Tibial nerve (tissue), 4 donors: ENCODE results near the gene GSTM2. TPM values are rescaled to one million over a fixed set of nuclear protein-coding genes. Genes with fewer than 3 reads are reported as not detected.
A peak's percentile ranks its signal among the peaks of the same experiment; 100 is the strongest.
"Not testable (repeated sequence)": the region's sequence is repeated elsewhere in the genome, so short reads cannot be mapped to it uniquely, and the experiment has no call there.

Experiments used
- DNase-seq, 2 donors: peaks; one replicate each; pipeline ENCODE4 v3.0.0-alpha.2; 2019; ENCODE audit warnings: low spot score in 2 of 2
- H3K27ac ChIP-seq, 4 donors: fragments of 200-600 bp; sonication (generic) in 3 of 4; one replicate each; pipeline ENCODE4 v1.5.1; 2017 to 2019; ENCODE audit warnings: mild to moderate bottlenecking in 1 of 4
- H3K27me3 ChIP-seq, 2 donors: fragments of 200-600 bp; sonication (generic) in 1 of 2; one replicate each; pipeline versions ENCODE4 v1.5.1 to v1.6.0; 2017 to 2019
- H3K36me3 ChIP-seq, 3 donors: fragments of 200-600 bp; sonication (generic); one replicate each; pipeline ENCODE4 v1.5.1; 2018 to 2019
- H3K4me1 ChIP-seq, 4 donors: fragments of 200-600 bp; sonication (generic) in 3 of 4; one replicate each; pipeline ENCODE4 v1.5.1; 2017 to 2019
- H3K4me3 ChIP-seq, 4 donors: fragments of 200-600 bp; sonication (generic) in 3 of 4; one replicate each; pipeline ENCODE4 v1.5.1; 2017 to 2019; ENCODE audit warnings: mild to moderate bottlenecking in 1 of 4, moderate library complexity in 1 of 4
- H3K9me3 ChIP-seq, 4 donors: fragments of 200-600 bp; sonication (generic) in 3 of 4; one replicate each; pipeline ENCODE4 v1.5.1; 2017 to 2019
- EP300 ChIP-seq, 2 donors: sonication (generic); formaldehyde crosslinking; IDR thresholded peaks; one replicate each; pipeline ENCODE4 v1.6.1; 2017; ENCODE audit warnings: antibody characterized with exemption in 2 of 2, mild to moderate bottlenecking in 1 of 2
- POLR2A ChIP-seq, 2 donors: fragments of 450-650 bp; IDR thresholded peaks; one replicate each; pipeline ENCODE4 v1.6.1; 2017; ENCODE audit warnings: antibody characterized with exemption in 2 of 2, mild to moderate bottlenecking in 2 of 2, moderate library complexity in 2 of 2
- WGBS, 2 donors: methylation state at CpG; one replicate each; pipeline ENCODE4 v1.1.5; 2018; 5-methylcytosine and 5-hydroxymethylcytosine counted together
- total RNA-seq, 4 donors: library from RNA; depleted of rRNA; stranded (reverse); fragments of >200 nt; gene quantifications; one replicate each; pipeline ENCODE4 v1.1.0, GENCODE V29; 2016
- TF ChIP-seq, protein P1 (sequence below), 5 experiments: fragments of 200-600 bp in 3 of 5; fragments of 450-650 bp in 2 of 5; sonication (generic) in 3 of 5; IDR thresholded peaks; one replicate each; pipeline ENCODE4 v1.5.1; 2016 to 2019; ENCODE audit warnings: antibody characterized with exemption in 5 of 5, mild to moderate bottlenecking in 3 of 5, moderate library complexity in 2 of 5

Gene GSTM2
- total RNA-seq, 4 donors from 2014 or later, result 87.1 to 120 (median 103) TPM

GRCh38 chr1:109704173-109704572 is 36.3 kb downstream of the GSTM2 start:
- H3K27me3 ChIP-seq, result no peaks in the 10 kb centered on the region
- H3K4me1 ChIP-seq, result no peaks in the 10 kb centered on the region
- 74 to 81% methylated on average over 8 of the region's 8 CpGs for WGBS, 2 donors
- H3K27ac ChIP-seq, result no peak overlapping the region
- peaks cover 0 to 20% (median 0%) of the 10 kb centered on the region in 4 donors for H3K9me3 ChIP-seq
- H3K36me3 ChIP-seq, result no peaks in the 10 kb centered on the region
- H3K4me3 ChIP-seq, result no peak overlapping the region
- no peak for TF ChIP-seq POLR2A (IDR thresholded peaks at IDR 0.05)
- TF ChIP-seq, protein P1, sequence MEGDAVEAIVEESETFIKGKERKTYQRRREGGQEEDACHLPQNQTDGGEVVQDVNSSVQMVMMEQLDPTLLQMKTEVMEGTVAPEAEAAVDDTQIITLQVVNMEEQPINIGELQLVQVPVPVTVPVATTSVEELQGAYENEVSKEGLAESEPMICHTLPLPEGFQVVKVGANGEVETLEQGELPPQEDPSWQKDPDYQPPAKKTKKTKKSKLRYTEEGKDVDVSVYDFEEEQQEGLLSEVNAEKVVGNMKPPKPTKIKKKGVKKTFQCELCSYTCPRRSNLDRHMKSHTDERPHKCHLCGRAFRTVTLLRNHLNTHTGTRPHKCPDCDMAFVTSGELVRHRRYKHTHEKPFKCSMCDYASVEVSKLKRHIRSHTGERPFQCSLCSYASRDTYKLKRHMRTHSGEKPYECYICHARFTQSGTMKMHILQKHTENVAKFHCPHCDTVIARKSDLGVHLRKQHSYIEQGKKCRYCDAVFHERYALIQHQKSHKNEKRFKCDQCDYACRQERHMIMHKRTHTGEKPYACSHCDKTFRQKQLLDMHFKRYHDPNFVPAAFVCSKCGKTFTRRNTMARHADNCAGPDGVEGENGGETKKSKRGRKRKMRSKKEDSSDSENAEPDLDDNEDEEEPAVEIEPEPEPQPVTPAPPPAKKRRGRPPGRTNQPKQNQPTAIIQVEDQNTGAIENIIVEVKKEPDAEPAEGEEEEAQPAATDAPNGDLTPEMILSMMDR (IDR thresholded peaks at IDR 0.05), result no peak
- no peak for TF ChIP-seq EP300 (IDR thresholded peaks at IDR 0.05)
- DNase-seq, result no peak

DNA sequence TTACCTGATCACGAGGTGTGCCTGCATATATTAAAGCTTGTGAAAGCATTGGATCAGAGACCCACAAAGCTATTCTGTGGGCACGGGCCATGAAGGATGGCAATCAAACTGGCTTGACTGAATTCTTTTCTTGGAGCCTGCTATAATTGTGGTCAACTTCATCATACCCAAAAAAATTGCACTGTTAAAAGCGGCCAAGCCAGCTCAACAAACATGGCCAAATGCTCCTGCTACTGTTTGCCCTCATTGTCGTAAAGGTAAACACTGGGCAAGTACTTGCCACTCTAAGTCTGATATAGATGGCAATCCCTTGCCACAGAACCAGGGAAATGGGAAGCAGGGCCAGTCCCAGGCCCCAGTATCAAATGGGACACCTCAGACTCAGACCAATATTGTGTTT is 37.6 kb downstream of the GSTM2 start:
- no peaks in the 10 kb centered on the region for H3K27me3 ChIP-seq
- H3K9me3 ChIP-seq, result peaks cover 0 to 21% (median 0%) of the 10 kb centered on the region in 4 donors
- 87 to 88% methylated on average over 4 of the region's 4 CpGs for WGBS, 2 donors
- no peaks in the 10 kb centered on the region for H3K4me1 ChIP-seq
- TF ChIP-seq, protein P1 (IDR thresholded peaks at IDR 0.05), result no peak
- no peak for TF ChIP-seq POLR2A (IDR thresholded peaks at IDR 0.05)
- TF ChIP-seq EP300 (IDR thresholded peaks at IDR 0.05), result no peak
- H3K36me3 ChIP-seq, result no peaks in the 10 kb centered on the region
- no peak overlapping the region for H3K4me3 ChIP-seq
- DNase-seq, result no peak
- no peak overlapping the region for H3K27ac ChIP-seq

DNA sequence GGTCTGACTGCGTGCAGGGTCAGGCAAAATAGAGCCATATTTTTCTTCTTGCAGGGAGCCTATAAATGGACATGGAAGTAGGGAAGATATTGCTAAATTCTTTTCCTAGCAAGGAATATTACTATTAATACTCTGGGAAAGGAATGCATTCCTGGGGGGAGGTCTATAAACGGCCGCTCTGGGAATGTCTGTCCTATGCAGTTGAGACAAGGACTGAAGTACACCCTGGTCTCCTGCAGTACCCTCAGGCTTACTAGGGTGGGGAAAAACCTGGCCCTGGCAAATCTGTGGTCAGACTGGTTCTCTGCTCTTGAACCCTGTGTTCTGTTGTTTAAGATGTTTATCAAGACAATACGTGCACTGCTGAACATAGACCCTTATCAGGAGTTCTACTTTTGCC is 41.1 kb downstream of the GSTM2 start:
- not testable (repeated sequence) for H3K27ac ChIP-seq, H3K4me1 ChIP-seq, H3K4me3 ChIP-seq, H3K27me3 ChIP-seq, H3K36me3 ChIP-seq, DNase-seq
- H3K9me3 ChIP-seq, result peaks cover 0 to 12% (median 0%) of the 10 kb centered on the region in 4 donors
- WGBS, 2 donors, result 67 to 80% methylated on average over 4 of the region's 4 CpGs

- not testable (repeated sequence) for DNase-seq, H3K36me3 ChIP-seq, H3K27ac ChIP-seq, H3K4me3 ChIP-seq, H3K4me1 ChIP-seq, H3K27me3 ChIP-seq
- H3K9me3 ChIP-seq, result peaks cover 0 to 12% (median 0%) of the 10 kb centered on the region in 4 donors
Measured at GRCh38 chr1:109709822-109710221, 42.0 kb downstream of the GSTM2 start.

DNA sequence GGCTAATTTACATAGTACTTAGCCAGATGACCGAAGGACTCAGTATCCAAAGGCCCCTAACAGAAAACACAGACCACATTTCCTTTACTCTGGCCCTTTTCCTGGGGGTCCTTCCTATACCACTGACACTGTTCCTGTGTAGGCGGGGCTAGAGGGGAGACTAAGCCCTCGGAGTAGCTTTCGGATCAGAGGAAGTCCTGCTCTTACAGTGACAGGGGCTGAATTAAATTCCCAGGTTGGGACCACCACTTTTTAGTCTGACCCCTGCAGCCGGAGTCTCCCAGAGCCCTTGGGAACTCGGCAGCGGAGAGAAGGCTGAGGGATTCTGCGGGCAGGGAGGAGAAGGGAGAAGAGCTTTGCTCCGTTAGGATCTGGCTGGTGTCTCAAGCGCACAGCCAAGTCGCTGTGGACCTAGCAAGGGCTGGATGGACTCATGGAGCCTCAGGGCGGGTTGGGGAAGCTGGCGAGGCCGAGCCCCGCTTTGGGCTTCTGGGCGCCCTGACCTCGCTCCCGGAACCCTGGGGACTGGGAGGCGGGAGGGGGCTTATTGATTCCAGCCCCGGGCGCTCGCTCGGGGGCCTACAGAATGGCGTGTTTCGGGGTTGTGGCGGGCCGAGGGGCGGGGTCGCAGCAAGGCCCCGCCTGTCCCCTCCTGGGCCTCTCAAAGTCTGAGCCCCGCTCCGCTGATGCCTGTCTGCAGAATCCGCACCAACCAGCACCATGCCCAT is 43.9 kb downstream of the GSTM2 start, which contains the start of gene GSTM5:
Gene GSTM5 (plus strand): TSS at position 659 of the 728 bp plus-strand sequence. CDS start 62 bp downstream, at position 721.
- H3K4me3 ChIP-seq, result peak within 1 kb of the TSS in 3 of 4 donors; percentile 18 to 43 (median 21)
- H3K4me1 ChIP-seq, H3K27me3 ChIP-seq, H3K27ac ChIP-seq, H3K36me3 ChIP-seq, DNase-seq: not testable (repeated sequence)
- 32 to 41% methylated on average over 12 to 22 of the region's 33 CpGs for WGBS, 2 donors
- peaks cover 0 to 12% (median 0%) of the 10 kb centered on the region in 4 donors for H3K9me3 ChIP-seq

- 52 to 63% methylated on average over 15 to 20 of the region's 22 CpGs for WGBS, 2 donors
- Histone ChIP-seq H3K36me3 (no peaks in the 10 kb centered on the region), H3K27me3 (peaks cover 0 to 7% of the 10 kb centered on the region in 2 donors), H3K27ac (no peak overlapping the region), H3K4me1 (peaks cover 0 to 13% (median 0%) of the 10 kb centered on the region in 4 donors), H3K9me3 (peaks cover 0 to 12% (median 0%) of the 10 kb centered on the region in 4 donors), H3K4me3 (peak overlapping the region in 3 of 4 donors; percentile 18 to 43 (median 21))
- DNase-seq, result no peak
- no peak for TF ChIP-seq EP300 (IDR thresholded peaks at IDR 0.05)
- no peak for TF ChIP-seq POLR2A (IDR thresholded peaks at IDR 0.05)
Measured at GRCh38 chr1:109712321-109712864, 44.5 kb downstream of the GSTM2 start.

DNA sequence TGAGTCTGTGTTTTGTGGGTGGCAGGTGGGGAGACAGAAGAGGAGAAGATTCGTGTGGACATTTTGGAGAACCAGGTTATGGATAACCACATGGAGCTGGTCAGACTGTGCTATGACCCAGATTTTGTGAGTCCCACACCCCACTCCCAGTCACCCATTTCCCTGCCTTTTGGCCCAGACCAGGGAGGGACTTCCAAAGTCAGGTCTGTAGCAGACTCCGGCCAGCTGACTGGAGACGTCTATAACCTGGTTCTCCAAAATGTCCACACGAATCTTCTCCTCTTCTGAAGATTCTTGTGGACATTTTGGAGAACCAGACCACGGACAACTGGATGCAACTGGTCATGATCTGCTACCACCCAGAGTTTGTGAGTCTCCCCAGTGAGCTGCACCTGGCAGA is 45.8 kb downstream of the GSTM2 start:
- H3K36me3 ChIP-seq, result no peaks in the 10 kb centered on the region
- TF ChIP-seq, protein P1 (IDR thresholded peaks at IDR 0.05), result no peak
- TF ChIP-seq EP300 (IDR thresholded peaks at IDR 0.05), result no peak
- no peak for TF ChIP-seq POLR2A (IDR thresholded peaks at IDR 0.05)

More for the DNA sequence above, 45.8 kb downstream of the GSTM2 start:
- H3K4me1 ChIP-seq, result peaks cover 0 to 13% (median 0%) of the 10 kb centered on the region in 4 donors
- no peak overlapping the region for H3K4me3 ChIP-seq
- no peak overlapping the region for H3K27ac ChIP-seq
- 94 to 95% methylated on average over 5 of the region's 5 CpGs for WGBS, 2 donors
- DNase-seq, result no peak
- peaks cover 0 to 6% (median 0%) of the 10 kb centered on the region in 4 donors for H3K9me3 ChIP-seq
- peaks cover 0 to 7% of the 10 kb centered on the region in 2 donors for H3K27me3 ChIP-seq
